Gastrocnemius medialis (tissue), 4 donors: ENCODE data around the gene SV2B.

Source experiments
- POLR2A ChIP-seq, 2 donors: fragments of 450-650 bp; IDR thresholded peaks; one replicate each; pipeline ENCODE4 v1.6.1; 2017; ENCODE audit warnings: antibody characterized with exemption in 2 of 2, mild to moderate bottlenecking in 2 of 2, moderate library complexity in 2 of 2
- TF ChIP-seq, protein P1 (sequence below), 5 experiments: fragments of 450-650 bp in 3 of 5; fragments of 200-600 bp in 2 of 5; sonication (generic) in 2 of 5; IDR thresholded peaks in 4 of 5; conservative IDR thresholded peaks in 1 of 5; 1 replicate in 4 of 5; 2 replicates in 1 of 5; pipeline ENCODE4 v1.5.1; 2016 to 2019; ENCODE audit warnings: antibody characterized with exemption in 5 of 5, mild to moderate bottlenecking in 3 of 5, moderate library complexity in 3 of 5

DNA sequence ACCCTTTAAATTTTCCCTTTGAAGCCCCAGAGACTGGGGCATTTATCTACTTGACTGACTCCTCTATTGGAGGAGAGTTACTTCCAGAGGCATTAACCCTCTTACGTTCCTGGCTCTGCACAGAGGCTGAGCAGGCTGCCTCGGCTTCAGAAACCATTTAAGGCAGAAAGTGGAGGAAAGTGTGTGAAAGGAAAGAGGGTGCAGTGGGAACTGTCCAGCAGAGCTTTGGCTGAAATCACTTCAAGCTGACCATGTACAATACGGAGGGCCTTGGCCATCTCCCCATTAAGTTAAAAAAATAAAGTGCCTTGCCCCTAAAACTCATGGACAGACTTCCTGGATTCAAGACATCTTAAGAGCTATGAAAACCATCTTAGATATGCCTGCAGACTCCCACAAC, 238.7 kb downstream of the SV2B start:
- TF ChIP-seq, protein P1, sequence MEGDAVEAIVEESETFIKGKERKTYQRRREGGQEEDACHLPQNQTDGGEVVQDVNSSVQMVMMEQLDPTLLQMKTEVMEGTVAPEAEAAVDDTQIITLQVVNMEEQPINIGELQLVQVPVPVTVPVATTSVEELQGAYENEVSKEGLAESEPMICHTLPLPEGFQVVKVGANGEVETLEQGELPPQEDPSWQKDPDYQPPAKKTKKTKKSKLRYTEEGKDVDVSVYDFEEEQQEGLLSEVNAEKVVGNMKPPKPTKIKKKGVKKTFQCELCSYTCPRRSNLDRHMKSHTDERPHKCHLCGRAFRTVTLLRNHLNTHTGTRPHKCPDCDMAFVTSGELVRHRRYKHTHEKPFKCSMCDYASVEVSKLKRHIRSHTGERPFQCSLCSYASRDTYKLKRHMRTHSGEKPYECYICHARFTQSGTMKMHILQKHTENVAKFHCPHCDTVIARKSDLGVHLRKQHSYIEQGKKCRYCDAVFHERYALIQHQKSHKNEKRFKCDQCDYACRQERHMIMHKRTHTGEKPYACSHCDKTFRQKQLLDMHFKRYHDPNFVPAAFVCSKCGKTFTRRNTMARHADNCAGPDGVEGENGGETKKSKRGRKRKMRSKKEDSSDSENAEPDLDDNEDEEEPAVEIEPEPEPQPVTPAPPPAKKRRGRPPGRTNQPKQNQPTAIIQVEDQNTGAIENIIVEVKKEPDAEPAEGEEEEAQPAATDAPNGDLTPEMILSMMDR (IDR thresholded peaks at IDR 0.05 in 4 of 5, conservative IDR thresholded peaks at IDR 0.05 in 1 of 5), result no peak
- TF ChIP-seq POLR2A (IDR thresholded peaks at IDR 0.05), result no peak
